HT-29 (cell line): ENCODE data around the gene PFKFB3. TPM values are rescaled to one million over a fixed set of nuclear protein-coding genes. Genes with fewer than 3 reads are reported as not detected.
"Not testable (repeated sequence)": the region's sequence is repeated elsewhere in the genome, so short reads cannot be mapped to it uniquely, and the experiment has no call there.

Source experiments
- DNase-seq: peaks from one replicate; pipeline ENCODE4 v3.0.0-alpha.2; 2015; ENCODE audit warnings: low spot score
- total RNA-seq: library from RNA; depleted of rRNA; stranded (reverse); fragments of >200 nt; shearing (Covaris generic); gene quantifications from 2 replicates; pipeline ENCODE4 v1.2.3, GENCODE V29; 2014; rRNA removed

Gene PFKFB3
- 11.8 and 15.2 TPM in 2 replicates for total RNA-seq

DNA sequence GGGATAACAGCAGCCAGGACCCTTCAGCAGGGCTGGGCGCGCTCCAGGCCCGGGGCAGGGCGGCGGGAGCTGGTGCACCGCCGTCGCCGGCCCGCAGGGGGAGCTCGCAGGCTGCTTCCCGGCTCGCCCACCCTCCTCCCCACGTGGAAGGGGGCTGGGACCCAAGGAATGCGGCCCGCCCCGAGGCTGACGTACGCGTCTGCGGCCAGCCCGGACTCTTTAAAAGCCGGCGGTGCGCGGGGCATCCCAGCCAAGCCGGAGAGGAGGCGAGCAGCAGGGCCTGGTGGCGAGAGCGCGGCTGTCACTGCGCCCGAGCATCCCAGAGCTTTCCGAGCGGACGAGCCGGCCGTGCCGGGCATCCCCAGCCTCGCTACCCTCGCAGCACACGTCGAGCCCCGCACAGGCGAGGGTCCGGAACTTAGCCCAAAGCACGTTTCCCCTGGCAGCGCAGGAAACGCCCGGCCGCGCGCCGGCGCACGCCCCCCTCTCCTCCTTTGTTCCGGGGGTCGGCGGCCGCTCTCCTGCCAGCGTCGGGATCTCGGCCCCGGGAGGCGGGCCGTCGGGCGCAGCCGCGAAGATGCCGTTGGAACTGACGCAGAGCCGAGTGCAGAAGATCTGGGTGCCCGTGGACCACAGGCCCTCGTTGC, at the start of gene PFKFB3:
PFKFB3 (plus strand) TSS at position 249 of the 647 bp plus-strand sequence; CDS start at position 578, 329 bp downstream.
- peak; percentile 94 for DNase-seq

DNA sequence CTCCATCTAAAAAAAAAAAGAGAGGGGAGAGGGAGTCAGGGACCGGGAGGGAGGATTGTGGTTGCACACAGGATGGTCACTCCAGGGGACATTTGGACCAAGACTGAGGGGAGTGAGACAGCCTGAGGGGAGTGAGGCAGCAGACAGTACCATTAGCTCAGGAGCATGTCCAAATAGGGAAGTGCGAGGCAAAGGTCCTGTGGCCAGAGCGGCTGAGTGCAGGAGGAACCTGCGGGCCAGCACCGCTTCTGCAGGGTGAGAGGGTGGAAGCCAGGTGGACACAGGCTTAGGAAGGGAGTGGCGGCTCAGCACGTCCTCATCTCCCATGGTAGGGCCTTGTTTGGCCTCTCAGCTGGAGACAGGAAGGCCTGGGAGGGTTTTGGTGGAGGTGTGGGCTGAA, 48.9 kb upstream of the PFKFB3 start:
- DNase-seq = no peak

DNA sequence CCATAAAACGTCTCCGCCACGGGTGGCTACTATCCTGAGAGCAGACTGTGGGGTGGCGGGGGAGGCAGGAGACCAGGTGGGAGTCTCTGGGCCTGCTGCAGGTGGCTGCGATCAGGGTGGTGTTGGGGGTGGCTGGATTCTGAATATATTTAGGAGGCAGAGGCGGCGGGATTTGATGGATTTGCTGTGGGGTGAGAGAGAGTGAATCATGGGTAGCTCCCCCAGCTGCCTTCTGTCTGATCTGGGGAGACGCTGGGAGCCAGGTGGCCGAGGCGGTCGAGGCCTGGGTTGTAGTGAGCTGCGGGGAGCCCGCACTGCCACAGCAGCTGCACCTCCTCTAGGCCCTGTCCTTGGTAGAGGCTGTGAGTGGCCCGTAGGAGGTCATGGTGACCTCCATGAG, 48.2 kb upstream of the PFKFB3 start:
- no peak for DNase-seq

DNA sequence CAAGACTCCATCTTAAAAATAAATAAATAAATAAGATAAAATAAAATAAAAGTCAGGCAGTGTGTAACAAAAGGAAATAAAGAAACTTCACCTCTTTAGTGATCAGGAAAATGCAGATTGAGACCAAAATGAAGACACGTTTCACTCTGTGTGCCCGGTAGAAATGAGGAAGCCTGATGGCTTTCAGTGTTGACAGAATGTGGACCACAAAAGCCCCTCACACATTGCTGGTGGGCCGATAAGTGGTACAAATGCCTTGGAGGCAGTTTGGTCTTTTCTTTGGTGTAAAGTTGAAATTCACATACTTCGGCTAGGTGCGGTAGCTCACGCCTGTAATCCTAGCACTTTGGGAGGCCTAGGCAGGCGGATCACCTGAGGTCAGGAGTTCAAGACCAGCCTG, 44.5 kb upstream of the PFKFB3 start:
- DNase-seq = no peak

DNA sequence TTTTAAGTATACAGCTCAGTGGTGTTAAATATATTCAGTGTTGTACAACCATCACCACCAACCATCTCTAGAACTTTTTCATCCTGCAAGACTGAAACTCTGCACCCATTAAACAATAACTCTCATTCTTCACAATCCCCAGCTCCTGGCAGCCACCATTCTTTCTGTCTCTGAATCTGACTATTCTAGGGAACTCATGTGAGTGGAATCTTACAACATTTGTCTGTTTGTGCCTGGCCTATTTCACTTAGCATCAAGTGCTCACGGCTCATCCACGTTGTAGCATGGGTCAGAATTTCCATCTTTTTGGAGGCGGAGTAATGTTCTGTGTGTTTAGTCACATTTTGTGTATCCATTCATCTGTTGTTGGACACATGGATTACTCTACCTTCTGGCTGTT, 40.8 kb upstream of the PFKFB3 start:
- no peak for DNase-seq

DNA sequence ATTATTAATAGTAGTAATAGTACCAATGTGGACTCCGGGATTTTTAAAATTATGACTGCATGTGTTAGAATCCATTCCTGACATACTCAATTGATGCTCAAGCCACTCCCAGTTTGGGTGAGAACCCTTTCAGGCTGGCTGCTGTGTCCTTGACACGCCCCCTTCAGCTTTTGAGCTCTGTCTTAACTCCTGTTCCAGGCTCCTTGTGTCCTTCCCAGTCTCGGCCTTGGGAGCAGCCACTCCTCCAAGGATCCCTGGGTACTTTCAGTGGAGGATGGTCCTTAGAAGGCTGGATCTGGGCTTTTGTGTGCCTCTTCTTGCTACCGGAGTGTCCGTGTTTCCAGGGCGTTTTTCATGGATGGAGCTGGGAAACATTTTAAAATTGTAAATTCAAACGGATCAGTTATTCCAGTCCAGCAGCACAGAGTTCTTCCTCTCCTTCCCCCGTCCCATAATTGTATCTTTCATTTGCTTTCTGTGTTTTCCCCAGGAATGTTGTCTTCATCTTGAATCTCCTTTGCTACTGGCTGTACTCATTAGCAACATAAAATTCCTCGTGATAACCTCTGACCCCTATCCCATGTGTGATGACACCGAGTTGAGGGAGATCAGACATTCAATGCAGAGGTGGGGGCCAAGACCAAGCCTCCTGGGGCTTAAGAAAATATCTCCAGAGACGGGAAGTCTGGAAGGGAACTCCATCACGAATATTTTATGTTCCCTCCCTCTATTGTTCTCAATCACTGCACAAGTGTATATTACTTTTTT, 40.0 kb upstream of the PFKFB3 start:
- DNase-seq = no peak

DNA sequence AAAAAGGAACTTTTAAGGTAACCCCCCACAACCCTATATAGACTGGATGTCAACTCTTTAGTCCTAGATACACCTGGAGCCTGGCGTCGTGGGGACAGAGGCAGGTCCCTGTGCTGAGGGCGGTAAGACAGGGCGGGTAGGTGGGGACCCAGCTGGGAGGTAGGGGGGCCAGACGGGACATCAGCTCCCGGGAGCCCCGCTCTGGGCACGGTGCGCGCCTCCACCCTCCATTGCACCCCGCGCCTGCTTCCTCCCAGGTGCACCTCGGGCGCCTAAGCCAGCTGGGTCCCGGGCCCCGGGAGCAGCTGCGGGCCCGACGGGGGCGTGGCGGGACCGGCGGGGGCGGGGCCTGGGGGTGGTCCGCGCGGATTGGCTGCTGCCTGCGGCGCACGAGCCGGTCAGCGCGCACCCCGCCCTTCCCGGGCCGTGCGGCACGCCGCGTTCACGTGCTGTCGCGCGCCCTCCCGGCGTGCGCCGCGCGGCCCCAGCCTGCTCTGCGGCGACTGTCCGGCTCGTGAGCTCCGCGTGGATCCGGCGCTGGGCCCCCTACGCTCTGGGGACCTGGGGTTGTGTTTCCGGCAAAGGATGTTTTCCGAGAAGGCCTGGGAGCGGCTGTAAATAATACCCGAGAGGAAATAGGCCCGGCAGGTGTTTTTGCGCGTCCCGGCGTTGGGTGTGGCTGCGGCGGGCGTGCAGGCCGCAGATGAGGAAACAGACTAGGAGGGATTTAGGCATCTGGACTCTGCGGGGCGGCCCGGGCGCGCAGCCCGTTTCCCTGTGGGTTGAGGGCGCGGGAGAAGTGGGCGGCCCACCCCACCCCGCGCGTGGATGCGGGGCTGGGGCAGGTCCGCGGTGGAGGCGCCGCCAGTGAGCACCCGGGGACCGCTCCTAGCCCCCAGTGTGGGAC, 39.1 kb upstream of the PFKFB3 start:
- DNase-seq = peak; percentile 88

DNA sequence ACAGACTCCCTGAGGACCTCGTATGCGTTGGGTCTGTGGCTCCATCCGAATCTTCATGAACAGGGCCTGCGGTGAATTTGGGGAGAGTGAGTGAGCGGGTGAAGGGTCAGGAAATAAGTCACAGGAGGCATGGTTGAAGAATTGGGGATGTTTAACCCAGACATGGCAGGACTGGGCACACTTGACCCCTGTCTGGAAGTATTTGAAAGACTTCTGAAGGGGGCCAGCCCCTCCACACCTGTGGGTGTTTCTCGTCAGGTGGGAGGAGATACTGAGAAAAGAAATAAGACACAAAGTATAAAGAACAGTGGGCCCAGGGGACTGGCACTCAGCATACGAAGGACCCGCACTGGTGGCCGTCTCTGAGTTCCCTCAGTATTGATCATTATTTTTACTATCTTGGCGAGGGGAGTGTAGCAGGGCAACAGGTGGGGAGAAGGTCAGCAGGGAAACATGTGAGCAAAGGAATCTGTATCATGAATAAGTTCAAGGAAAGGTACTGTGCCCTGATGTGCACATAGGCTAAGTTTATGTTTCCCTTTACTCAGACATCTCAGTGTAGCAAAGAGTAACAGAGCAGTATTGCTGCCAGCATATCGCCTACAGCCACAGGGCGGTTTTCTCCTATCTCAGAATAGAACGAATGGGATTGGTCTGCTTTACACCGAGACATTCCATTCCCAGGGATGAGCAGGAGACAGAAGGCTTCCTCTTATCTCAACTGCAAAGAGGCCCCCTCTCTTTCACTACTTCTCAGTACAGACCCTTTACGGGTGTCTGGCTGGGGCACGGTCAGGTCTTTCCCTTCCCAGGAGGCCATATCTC, 38.2 kb upstream of the PFKFB3 start:
- peak; percentile 22 for DNase-seq

DNA sequence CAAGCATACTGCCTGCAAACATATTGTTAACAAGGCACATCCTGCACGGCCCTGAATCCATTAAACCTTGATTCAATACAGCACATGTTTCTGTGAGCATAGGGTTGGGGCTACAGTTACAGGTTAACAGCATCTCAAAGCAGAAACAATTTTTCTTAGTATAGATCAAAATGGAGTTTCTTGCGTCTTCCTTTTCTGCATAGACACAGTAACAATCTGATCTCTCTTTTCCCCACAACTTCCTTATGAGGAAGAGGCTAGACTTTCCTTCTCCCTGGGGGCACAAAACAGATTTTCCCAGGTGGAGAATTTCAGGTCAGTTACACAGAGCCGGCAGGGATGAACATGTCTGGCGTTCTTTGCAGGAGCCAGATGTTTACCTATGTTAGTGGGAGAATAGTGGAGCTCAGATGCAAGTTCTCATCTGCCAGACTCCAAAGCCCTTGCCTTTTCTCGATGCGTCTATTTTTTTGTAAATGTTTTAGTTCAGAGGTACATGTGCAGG, 37.5 kb upstream of the PFKFB3 start:
- no peak for DNase-seq

DNA sequence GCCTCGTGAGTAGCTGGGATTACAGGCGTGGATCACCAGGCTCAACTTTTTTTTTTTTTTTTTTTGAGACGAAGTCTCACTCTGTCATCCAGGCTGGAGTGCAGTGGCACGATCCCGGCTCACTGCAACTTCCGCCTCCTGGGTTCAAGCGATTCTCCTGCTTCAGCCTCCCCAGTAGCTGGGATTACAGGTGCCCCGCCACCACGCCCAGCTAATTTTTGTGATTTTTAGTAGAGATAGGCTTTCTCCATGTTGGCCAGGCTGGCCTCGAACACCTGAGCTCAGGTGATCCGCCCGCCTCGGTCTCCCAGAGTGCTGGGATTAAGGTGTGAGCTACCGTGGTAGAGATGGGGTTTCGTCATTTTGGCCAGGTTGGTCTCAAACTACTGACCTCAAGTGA, 36.8 kb upstream of the PFKFB3 start:
- not testable (repeated sequence) for DNase-seq

DNA sequence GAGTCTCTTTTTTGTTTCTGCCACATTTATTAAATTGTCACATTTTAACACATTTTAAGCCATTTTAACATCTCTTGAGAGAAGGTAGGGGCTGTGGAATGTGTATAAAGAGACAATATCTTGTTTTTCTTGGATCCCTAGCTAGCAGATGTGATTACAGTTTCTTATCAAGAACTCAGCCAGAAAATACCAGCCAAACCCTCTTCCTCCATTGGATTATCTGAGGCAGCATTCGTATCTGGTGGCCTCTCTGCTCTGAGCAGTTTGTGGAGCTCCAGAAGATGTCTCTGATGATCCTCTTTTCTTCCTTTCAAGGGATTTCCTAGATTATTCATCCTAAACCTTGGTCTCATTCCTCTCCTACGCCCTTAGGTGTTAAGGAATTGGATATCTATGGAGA, 35.3 kb upstream of the PFKFB3 start:
- no peak for DNase-seq

DNA sequence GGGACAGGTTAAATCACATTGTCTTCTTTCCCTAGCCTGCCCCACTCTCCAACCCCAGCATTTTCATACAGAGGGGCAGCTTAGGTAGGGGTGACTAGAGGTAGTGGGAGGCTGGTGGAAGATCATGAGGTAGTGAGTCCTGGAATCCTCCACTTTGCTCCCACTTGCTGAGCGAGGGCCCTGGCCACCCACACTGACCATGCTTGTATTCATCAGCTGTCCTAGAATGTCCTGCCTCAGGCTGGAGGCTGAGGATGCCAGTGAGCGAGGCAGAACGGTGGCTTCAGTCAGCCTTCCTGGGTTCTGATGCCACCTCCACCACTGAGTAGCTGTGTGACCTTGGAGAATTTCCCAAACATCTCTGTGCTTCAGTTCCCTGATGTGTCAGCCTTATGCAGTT, 34.6 kb upstream of the PFKFB3 start:
- no peak for DNase-seq

DNA sequence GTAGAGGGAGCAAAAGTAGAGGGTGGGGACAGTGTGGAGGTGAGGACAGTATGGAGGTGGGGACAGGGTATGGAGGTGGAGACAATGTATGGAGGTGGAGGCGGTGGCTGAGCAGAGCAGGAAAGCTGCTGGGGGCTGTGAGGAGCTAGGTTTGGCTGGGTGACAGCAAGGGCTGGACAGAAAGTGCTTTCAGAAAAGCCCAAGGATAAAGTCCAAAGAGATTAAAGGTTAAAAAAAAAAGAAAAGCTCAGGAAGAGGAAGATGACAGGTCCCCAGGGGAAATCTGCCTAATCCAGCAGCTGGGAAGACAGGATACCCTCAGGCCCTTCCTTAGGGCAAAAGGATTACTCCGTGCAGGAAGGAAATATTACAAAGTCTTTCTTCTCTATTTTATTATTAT, 32.1 kb upstream of the PFKFB3 start:
- no peak for DNase-seq

DNA sequence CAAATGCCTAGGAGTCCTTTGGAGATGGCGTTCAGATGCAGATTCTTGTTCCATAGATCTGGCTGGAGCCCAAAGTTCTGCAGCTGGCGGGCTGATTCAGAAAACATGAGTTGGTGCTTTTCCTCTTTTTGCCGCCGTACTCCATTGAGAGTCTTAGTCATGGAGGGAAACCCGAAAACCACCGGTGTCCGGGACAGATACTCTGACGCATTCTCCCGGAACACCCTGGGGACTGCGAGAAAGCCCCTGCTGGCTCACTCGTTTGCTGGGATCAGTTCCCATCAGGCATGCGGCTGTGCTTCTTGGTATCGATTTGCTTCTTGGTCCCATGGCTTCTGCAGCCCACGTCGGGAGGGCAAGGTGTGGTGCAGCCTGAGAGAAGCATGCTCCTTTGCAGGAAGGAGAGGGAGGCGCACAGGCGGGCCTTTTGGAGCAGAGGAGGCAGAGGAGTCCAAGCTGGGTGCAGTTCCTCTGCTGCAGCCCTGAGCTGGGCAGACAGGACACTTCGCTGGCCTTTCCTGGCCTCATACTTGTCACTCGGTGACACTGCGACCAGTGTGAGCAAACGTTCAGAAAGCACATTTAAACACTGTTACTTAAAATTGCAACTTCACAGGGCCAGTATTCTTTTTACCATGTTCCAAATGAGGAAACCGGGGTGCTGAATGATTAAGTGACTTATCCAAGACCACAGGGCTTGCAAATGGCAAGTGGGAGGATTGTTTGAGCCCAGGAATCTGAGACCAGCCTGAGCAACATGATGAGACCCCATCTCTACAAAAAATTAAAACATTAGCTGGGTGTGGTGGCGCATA, 30.6 kb upstream of the PFKFB3 start:
- no peak for DNase-seq

DNA sequence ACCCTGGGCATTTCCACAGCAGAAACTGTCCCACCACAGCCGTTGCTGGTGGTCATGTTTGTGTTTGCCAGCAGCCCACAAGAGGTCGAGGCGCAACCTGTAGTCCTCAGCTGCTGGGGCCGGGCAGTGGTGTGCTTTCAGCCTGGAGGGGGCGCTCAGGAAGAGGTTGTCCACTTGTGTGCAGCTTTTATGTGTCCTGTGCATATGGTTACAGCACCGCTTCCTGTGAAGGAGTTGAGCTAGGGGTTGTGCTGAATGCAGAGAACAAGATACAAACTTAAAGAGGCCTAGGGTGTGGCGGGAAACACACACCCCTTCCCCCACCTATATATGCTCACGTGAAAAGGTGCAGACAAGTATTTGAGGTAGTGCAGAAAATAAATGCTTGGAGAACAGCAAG, 29.5 kb upstream of the PFKFB3 start:
- DNase-seq = peak; percentile 18

DNA sequence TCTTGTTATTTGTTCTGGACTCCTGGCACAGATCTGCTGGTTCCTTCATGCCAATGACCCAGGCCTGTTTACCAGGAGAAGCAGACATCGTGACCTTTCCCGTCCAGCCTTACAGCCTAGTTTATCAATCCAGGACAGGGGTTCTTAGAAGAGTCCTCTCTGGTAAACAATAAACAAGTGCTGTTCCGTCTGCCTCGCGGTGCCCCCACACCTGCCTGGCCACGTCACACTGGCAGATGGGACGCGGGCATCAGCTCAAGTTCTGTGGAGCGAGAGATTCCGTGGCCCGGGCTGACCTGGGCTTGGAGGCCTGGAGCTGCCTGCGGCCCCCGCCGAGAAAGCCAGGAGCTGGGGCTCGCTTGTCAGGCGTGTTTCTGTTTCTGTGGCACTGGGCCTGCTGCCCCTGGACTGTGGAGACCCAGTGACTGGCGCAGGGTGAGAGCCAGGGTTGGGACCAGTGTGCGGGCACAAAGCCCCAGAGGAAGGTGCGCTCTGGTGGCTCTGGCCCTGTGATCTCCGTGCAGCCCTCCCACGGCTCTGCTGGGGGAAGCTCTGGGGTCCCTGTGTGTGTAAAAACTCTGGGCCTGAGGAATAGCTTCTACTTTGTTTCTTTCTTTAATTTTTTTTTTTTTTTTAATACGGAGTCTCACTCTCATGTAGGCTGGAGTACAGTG, 28.4 kb upstream of the PFKFB3 start:
- no peak for DNase-seq

DNA sequence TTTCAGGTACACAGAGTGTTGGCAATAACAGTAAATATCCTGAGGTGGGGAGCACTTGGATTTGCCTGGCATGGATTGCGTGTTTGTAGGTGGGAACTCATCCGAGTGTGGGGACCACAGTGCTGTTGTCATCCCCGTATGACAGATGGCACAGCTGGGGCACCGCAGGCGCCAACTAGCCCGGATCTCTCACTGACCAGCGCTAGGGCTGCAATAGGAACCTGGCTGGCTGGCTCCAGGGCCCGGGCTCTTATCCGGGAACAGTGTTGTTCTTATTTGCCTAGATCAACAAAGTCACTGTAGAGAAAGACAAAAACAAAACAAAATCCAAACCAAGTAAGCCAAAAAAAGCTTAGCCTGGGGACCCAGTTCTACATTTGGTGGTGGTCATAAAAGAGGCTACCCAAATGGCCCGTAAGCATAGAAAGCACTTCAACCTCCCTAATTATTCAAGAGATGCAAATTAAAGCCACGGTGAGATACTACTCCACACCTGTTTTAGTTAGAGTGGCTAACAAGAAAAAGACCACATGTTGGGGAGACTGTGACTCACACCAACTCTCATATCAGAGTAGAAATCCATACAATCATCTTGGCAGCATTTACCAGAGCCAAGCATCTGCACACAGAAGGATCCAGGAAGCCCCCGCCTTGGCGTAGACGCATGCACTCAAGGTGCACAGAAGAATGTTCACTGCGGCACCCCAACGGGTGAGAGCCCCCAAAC, 27.2 kb upstream of the PFKFB3 start:
- DNase-seq = no peak

DNA sequence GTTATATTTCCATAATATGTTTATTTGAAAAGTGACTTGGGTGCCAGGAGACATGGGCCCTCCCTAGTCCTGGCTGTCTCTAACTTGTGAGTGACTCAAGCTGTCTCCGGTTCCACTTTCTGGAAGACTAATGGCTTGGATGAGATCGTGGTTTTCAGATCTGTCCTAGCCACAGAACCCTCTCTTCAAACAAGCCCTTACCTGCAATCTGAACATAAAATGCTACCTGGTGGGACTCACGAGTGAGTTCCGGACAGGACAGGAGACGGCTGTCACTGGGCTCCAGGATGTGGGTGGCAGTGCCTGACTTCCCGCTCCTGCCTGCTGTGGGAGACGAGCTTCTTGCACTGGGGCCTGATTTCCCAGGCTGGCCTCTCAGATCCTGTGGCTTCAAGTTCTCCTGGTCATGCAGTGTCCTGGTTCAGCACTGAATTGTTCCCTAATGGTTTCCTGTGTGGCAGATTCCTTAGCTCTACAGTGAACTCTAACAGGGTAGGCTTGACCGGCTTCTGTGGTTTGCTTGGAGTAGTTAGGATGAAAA, 26.0 kb upstream of the PFKFB3 start:
- DNase-seq = no peak

DNA sequence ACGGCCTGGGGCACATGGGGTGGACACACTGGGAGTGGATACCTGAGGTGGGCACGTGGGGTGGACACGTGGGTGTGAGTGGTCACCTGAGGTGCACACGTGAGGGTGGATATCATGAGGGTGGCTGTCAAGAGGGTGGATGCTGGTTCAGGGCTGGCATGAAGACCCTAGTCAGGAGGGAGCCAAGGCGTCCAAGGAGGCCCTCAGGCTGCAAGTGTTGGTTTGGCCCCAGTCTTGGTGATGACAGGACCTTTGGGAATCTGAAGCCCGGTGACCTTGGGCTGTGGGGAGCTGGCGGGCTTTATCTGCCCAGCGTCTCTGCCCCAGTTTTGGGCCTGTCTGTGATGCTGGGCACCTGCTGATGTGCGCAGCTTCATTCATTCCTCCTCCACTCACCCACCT, 24.9 kb upstream of the PFKFB3 start:
- no peak for DNase-seq
